Stimulated activated CD8-positive, alpha-beta memory T cell treated with anti-CD3 and anti-CD28 coated beads, Interleukin-15, amount 100 ng/mL, for 1 hour (primary cell): Measurements from ENCODE around the gene HCFC1.

Source experiments
- DNase-seq: peaks from one replicate; pipeline ENCODE4 v3.0.0-alpha.2; 2020; ENCODE audit warnings: low read depth

HCFC1 gene

DNA sequence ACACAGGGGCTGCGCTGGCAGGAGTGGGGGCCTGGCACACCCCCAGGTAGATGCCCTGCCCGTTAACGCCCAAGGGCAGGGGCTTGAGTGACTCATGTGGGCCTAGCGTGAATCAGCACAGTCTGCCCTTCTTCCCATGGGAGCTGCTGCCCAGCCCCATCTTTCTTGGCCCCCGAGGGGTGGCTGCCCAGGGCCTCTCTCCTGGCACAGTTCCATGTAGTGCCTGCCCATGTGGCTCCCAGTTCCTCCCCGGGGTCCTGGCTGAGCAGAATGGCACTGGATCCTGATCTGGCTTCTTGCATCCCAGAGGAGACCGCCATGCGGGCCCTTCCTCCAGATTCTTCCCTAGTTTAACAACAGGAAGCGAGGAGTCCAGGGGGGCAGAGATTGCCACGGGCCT is 69.2 kb downstream of the HCFC1 start:
- no peak for DNase-seq

DNA sequence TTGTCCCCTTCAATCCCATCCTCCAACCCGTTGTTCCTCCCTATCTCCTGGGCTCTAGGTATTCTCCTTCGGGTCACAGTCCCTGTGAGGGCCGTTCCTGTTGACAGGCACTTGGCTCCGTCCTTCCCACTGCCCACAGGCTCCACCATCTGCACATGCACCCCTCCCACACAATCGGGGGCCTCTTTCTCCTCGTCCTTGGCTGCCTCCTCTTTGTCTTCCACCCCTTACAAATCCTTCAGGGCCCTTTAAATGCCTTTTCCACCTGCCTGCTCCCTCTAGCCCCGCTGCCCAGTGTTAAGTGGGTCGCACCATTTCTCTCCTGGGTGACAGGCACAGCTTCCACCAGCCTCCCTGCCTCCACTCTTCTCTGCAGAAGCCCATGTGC is 69.9 kb downstream of the HCFC1 start:
- DNase-seq, result no peak

DNA sequence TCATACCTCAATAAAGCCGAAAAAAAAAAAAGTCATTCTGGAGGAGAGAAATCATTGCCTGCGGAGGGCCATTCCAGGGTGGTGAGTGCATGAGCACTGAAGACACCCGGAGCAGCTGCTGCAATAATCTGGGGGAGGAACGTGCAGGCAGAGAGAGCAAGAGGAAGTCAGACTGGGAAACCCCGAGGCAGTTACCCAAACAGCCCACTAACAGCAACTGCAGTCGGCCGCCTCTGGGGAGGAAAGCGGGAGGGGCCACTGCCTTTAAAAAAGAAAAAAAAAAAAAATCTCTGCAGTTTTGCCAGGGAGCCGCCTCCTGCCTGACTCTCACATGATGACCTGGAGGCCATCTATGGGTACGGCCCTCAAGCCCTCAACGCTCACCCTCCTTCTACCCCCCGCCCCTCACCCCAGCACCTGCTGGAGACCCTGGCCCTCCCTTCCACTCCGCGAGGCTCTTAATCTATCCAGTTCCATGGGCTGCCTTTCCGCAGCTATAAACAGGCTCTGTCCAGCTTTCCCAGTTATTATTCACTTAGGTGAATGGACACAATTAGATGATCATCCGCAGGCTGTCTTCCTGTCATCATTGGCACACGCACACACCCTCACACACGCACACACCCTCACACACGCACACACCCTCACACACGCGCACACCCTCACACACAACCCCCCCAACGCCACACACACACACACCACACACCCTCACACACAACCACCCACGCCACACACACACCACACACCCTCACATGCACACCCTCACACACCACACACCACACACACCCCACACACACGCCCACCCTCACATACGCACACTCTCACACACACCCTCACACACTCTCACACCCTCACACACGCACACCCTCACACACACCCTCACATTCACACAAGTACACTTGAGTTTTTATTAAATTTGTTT is 70.5 kb downstream of the HCFC1 start:
- DNase-seq, result no peak

DNA sequence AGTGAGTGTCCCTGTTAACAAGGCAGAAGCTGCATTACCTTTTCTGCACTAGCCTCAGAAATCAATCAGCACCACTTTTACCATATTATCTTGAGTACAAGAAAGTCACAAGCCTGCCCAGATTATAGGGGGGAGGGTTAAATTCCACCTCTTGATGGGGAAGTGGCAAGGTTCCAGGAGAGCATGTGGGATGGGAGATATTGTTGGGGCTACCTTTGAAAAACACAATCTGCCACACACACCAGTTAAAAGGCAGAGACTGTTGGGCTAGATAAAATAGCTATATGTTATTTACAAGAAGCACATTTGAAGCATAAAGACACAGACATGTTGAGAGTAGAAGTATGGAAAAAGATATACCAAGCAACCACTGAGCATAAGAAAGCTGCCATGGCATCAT is 73.7 kb downstream of the HCFC1 start:
- no peak for DNase-seq
